Adrenal gland (tissue), 12 donors: ENCODE data around the gene SPRED2. TPM values are rescaled to one million over a fixed set of nuclear protein-coding genes. Genes with fewer than 3 reads are reported as not detected.

Experiments
- DNase-seq, 7 donors: peaks; one replicate each; pipeline ENCODE4 v3.0.0-alpha.2; 2019 to 2020
- H3K27ac ChIP-seq, 5 donors: fragments of 200-600 bp; sonication (generic) in 4 of 5; 1 replicate in 3 of 5; 2 replicates in 2 of 5; pipeline versions ENCODE4 v1.5.1 to v1.8.0; 2016 to 2020; ENCODE audit warnings: mild to moderate bottlenecking in 1 of 5
- H3K27me3 ChIP-seq: fragments of 200-600 bp; 2 replicates; pipeline ENCODE4 v1.8.0; 2021
- H3K36me3 ChIP-seq, 2 donors: fragments of 200-600 bp; replicated peaks in 1 of 2; 1 replicate in 1 of 2; 2 replicates in 1 of 2; pipeline versions ENCODE4 v1.5.1 to v1.8.0; 2018 to 2022
- H3K4me1 ChIP-seq, 2 donors: fragments of 200-600 bp; replicated peaks in 1 of 2; 1 replicate in 1 of 2; 2 replicates in 1 of 2; pipeline versions ENCODE4 v1.5.1 to v1.8.0; 2018 to 2021
- H3K4me3 ChIP-seq, 4 donors: fragments of 200-600 bp; sonication (generic) in 3 of 4; one replicate each; pipeline ENCODE4 v1.5.1; 2016 to 2018
- H3K9me3 ChIP-seq, 3 donors: fragments of 200-600 bp; sonication (generic) in 1 of 3; replicated peaks in 1 of 3; 1 replicate in 2 of 3; 2 replicates in 1 of 3; pipeline versions ENCODE4 v1.5.1 to v1.8.0; 2016 to 2021
- POLR2A ChIP-seq, 2 donors: fragments of 450-650 bp; IDR thresholded peaks; one replicate each; pipeline ENCODE4 v1.6.1; 2017; ENCODE audit warnings: antibody characterized with exemption in 2 of 2, mild to moderate bottlenecking in 2 of 2, moderate library complexity in 1 of 2
- WGBS, 4 donors: extraction: QIAGEN DNeasy Blood & Tissue Kit in 2 of 4; methylation state at CpG; one replicate each; pipeline versions ENCODE4 v1.1.5 to v1.1.7; 2013 to 2017; 5-methylcytosine and 5-hydroxymethylcytosine counted together
- intact Hi-C, 2 donors: fragments of 100-400 bp; cut with DNase I; formaldehyde crosslinking; loops; one replicate each; pipeline versions ENCODE4 v1.14.1 to v1.15.0; 2022 to 2023
- polyA plus RNA-seq, 3 donors: library from polyadenylated mRNA; stranded (reverse); fragments of 200-250 nt in 2 of 3; fragments of 350-450 nt in 1 of 3; fragmentation: Illumina TruSeq in 1 of 3; extraction: RNeasy Lipid Tissue Mini Kit (QIAGEN cat#74804) in 1 of 3; gene quantifications; one replicate each; pipeline ENCODE4 v1.2.3, GENCODE V29; 2013 to 2014
- total RNA-seq, 9 donors: library from RNA; depleted of rRNA in 4 of 9; stranded (reverse); fragments of >200 nt in 4 of 9; fragments of 120-200 nt in 1 of 9; fragmentation: NEBNext Ultra II Directional in 1 of 9; extraction: Animal tissue kit (Norgen Biotek cat#: 25700) in 1 of 9; gene quantifications; one replicate each; pipeline versions ENCODE4 v1.1.0 to v1.2.4, GENCODE V29; 2013 to 2023
- TF ChIP-seq, protein P1 (sequence below), 6 experiments: fragments of 450-650 bp in 4 of 6; fragments of 200-600 bp in 2 of 6; sonication (generic) in 1 of 6; IDR thresholded peaks; 1 replicate in 5 of 6; 2 replicates in 1 of 6; pipeline versions ENCODE4 v1.5.1 to v1.8.0; 2016 to 2021; ENCODE audit warnings: antibody characterized with exemption in 6 of 6, mild to moderate bottlenecking in 2 of 6, moderate library complexity in 1 of 6
- donor health status: healthy with polysubstance abuse.
- donor health status: Bipolar disorder and iron deficiency.
- donor health status: DM: yes; HTN: yes; CAD: no.
- donor health status: DM: no; HTN: no; CAD: no.
- donor health status: DM: no; HTN: no; CAD: no.
- donor health status: DM: yes; HTN: yes; CAD: no.

The SPRED2 gene
- total and polyA plus RNA-seq, 12 donors, result 5.2 to 28.4 (median 16.0) TPM

GRCh38 chr2:65392609-65393008 lies 39.8 kb downstream of the SPRED2 start:
- no peaks in the 10 kb centered on the region for H3K9me3 ChIP-seq
- H3K36me3 ChIP-seq, result no peaks in the 10 kb centered on the region
- WGBS, 4 donors, result 78 to 86% (median 82%) methylated on average over 5 of the region's 5 CpGs
- H3K27me3 ChIP-seq, result no peaks in the 10 kb centered on the region
- DNase-seq, result no peak
- intact Hi-C loops, result no loop called here
- peaks cover 8 to 25% of the 10 kb centered on the region in 2 donors for H3K4me1 ChIP-seq
- H3K4me3 ChIP-seq, result no peak overlapping the region
- no peak overlapping the region for H3K27ac ChIP-seq
- TF ChIP-seq POLR2A (IDR thresholded peaks at IDR 0.05), result no peak
- TF ChIP-seq, protein P1, sequence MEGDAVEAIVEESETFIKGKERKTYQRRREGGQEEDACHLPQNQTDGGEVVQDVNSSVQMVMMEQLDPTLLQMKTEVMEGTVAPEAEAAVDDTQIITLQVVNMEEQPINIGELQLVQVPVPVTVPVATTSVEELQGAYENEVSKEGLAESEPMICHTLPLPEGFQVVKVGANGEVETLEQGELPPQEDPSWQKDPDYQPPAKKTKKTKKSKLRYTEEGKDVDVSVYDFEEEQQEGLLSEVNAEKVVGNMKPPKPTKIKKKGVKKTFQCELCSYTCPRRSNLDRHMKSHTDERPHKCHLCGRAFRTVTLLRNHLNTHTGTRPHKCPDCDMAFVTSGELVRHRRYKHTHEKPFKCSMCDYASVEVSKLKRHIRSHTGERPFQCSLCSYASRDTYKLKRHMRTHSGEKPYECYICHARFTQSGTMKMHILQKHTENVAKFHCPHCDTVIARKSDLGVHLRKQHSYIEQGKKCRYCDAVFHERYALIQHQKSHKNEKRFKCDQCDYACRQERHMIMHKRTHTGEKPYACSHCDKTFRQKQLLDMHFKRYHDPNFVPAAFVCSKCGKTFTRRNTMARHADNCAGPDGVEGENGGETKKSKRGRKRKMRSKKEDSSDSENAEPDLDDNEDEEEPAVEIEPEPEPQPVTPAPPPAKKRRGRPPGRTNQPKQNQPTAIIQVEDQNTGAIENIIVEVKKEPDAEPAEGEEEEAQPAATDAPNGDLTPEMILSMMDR (IDR thresholded peaks at IDR 0.05), result no peak

- no peak for TF ChIP-seq POLR2A (IDR thresholded peaks at IDR 0.05)
- TF ChIP-seq, protein P1 (IDR thresholded peaks at IDR 0.05), result no peak
- no peak overlapping the region for H3K4me3 ChIP-seq
- intact Hi-C loops, result no loop called here
Measured at GRCh38 chr2:65390134-65390533, 42.3 kb downstream of the SPRED2 start.

GRCh38 chr2:65389476-65389875 lies 42.9 kb downstream of the SPRED2 start:
- TF ChIP-seq POLR2A (IDR thresholded peaks at IDR 0.05), result no peak
- TF ChIP-seq, protein P1 (IDR thresholded peaks at IDR 0.05), result no peak
- Histone ChIP-seq H3K4me1 (peaks cover under 1 to 13% of the 10 kb centered on the region in 2 donors), H3K36me3 (no peaks in the 10 kb centered on the region), H3K4me3 (no peak overlapping the region), H3K9me3 (no peaks in the 10 kb centered on the region), H3K27me3 (no peaks in the 10 kb centered on the region), H3K27ac (no peak overlapping the region)
- 89 to 95% (median 94%) methylated on average over 1 of the region's 1 CpG for WGBS, 4 donors
- no peak for DNase-seq
- intact Hi-C loops, result no loop called here

More at GRCh38 chr2:65390134-65390533, 42.3 kb downstream of the SPRED2 start:
- Histone ChIP-seq H3K4me1 (peaks cover 0 to 10% of the 10 kb centered on the region in 2 donors), H3K27me3 (no peaks in the 10 kb centered on the region), H3K36me3 (no peaks in the 10 kb centered on the region), H3K9me3 (no peaks in the 10 kb centered on the region), H3K27ac (no peak overlapping the region)
- DNase-seq, result no peak
- 56 to 83% (median 72%) methylated on average over 6 of the region's 6 CpGs for WGBS, 4 donors

DNA sequence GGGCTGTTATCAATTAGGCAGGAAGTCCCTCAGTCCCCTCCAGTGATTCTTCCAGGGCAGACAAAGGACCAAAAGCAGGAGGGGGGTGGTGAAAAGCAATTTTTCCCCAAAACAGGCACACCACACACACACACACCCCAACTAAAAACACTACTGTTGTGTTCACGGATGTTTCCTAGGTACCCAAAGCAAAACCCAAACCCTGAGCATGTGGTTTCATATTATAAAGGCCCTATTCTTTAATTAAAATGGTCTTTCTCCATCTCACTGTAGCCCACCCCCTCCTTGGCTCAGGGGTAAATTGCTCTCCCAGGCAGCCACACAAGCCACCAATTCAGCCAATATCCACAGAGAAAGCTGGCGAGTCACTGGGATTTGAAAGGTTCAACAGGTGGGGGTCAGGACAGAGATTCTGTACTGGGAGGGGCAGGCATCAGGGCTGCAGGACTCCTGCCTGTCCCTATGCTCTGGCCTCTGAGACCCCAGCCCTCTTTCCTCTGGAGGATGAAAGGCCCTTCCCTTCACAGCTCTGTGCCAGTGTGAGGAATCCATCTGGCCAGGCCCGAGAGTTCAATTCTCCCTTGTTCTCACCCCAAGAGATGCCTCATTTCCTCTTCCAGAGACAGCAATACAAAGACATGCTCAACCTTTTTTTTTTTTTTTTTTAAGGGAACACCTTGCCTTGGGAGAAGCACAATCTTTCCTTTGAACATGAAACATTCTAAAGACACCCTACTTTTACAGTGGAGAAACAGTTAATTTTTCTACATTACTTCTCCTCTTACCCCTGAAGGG lies 43.6 kb downstream of the SPRED2 start:
- 79 to 89% (median 87%) methylated on average over 3 of the region's 3 CpGs for WGBS, 4 donors
- H3K4me3 ChIP-seq, result no peak overlapping the region
- H3K9me3 ChIP-seq, result no peaks in the 10 kb centered on the region
- H3K36me3 ChIP-seq, result no peaks in the 10 kb centered on the region
- intact Hi-C loops, result no loop called here
- peaks cover 7 to 17% of the 10 kb centered on the region in 2 donors for H3K4me1 ChIP-seq
- H3K27ac ChIP-seq, result no peak overlapping the region
- DNase-seq, result no peak
- no peaks in the 10 kb centered on the region for H3K27me3 ChIP-seq
- TF ChIP-seq, protein P1 (IDR thresholded peaks at IDR 0.05), result no peak
- TF ChIP-seq POLR2A (IDR thresholded peaks at IDR 0.05), result no peak
